ENCODE results near the gene DCD.
"Not testable (repeated sequence)": the region's sequence is repeated elsewhere in the genome, so short reads cannot be mapped to it uniquely, and the experiment has no call there.

Gene DCD

GRCh38 chr12:54648265-54648664 lies at the start of gene DCD:
DCD (minus strand) TSS chr12:54648365; CDS start chr12:54648303, 62 bp downstream.
- DNase-seq = no peak

GRCh38 chr12:54697851-54698250 lies 49.7 kb upstream of the DCD start:
- no peak for DNase-seq

GRCh38 chr12:54692353-54692752 lies 44.2 kb upstream of the DCD start:
- DNase-seq = no peak

GRCh38 chr12:54689984-54690383 lies 41.8 kb upstream of the DCD start:
- no peak for DNase-seq

GRCh38 chr12:54689034-54689372 lies 40.8 kb upstream of the DCD start:
- DNase-seq = no peak

GRCh38 chr12:54688309-54689033 lies 40.3 kb upstream of the DCD start:
- DNase-seq = no peak

GRCh38 chr12:54684636-54685630 lies 36.8 kb upstream of the DCD start:
- no peak for DNase-seq

GRCh38 chr12:54683398-54683797 lies 35.2 kb upstream of the DCD start:
- no peak for DNase-seq

GRCh38 chr12:54682674-54683073 lies 34.5 kb upstream of the DCD start:
- no peak for DNase-seq

GRCh38 chr12:54680374-54680773 lies 32.2 kb upstream of the DCD start:
- no peak for DNase-seq

GRCh38 chr12:54678131-54678530 lies 30.0 kb upstream of the DCD start:
- no peak for DNase-seq

GRCh38 chr12:54667945-54668344 lies 19.8 kb upstream of the DCD start:
- no peak for DNase-seq

- DNase-seq = no peak
Measured at GRCh38 chr12:54666008-54666407, 17.8 kb upstream of the DCD start.

GRCh38 chr12:54665022-54665635 lies 17.0 kb upstream of the DCD start:
- DNase-seq = not testable (repeated sequence)

GRCh38 chr12:54663603-54664002 lies 15.4 kb upstream of the DCD start:
- no peak for DNase-seq

- no peak for DNase-seq
Measured at GRCh38 chr12:54662026-54662425, 13.9 kb upstream of the DCD start.

GRCh38 chr12:54661048-54661447 lies 12.9 kb upstream of the DCD start:
- DNase-seq = no peak

GRCh38 chr12:54660320-54660962 lies 12.3 kb upstream of the DCD start:
- no peak for DNase-seq

- no peak for DNase-seq
Measured at GRCh38 chr12:54658306-54659264, 10.4 kb upstream of the DCD start.

GRCh38 chr12:54657105-54657607 lies 9.0 kb upstream of the DCD start:
- DNase-seq = no peak

GRCh38 chr12:54654926-54655325 lies 6.8 kb upstream of the DCD start:
- no peak for DNase-seq

- no peak for DNase-seq
Measured at GRCh38 chr12:54653025-54653424, 4.9 kb upstream of the DCD start.

All from NCI-H146 (cell line).